ENCODE results near the gene EVC.

GRCh38 chr4:5696341-5696740 lies 14.7 kb upstream of the EVC start:
- TF ChIP-seq CTCF (conservative IDR thresholded peaks at IDR 0.05; ENCODE audit: low read depth, low read length) (no peak), EZH2 (IDR thresholded peaks at IDR 0.05; ENCODE audit: borderline replicate concordance, low read depth, low read length, poor library complexity, severe bottlenecking) (no peak)
